HG03342 (cell line): ENCODE measurements around the gene KCNN3.
"Not testable (repeated sequence)": the region's sequence is repeated elsewhere in the genome, so short reads cannot be mapped to it uniquely, and the experiment has no call there.

Source experiments
- ATAC-seq: cut with Tn5 transposase; IDR thresholded peaks from one replicate; pipeline ENCODE4 v1.9.1; 2021; ENCODE audit warnings: mild to moderate bottlenecking, moderate library complexity; ENCODE audit not compliant: unreplicated experiment

The KCNN3 gene

DNA sequence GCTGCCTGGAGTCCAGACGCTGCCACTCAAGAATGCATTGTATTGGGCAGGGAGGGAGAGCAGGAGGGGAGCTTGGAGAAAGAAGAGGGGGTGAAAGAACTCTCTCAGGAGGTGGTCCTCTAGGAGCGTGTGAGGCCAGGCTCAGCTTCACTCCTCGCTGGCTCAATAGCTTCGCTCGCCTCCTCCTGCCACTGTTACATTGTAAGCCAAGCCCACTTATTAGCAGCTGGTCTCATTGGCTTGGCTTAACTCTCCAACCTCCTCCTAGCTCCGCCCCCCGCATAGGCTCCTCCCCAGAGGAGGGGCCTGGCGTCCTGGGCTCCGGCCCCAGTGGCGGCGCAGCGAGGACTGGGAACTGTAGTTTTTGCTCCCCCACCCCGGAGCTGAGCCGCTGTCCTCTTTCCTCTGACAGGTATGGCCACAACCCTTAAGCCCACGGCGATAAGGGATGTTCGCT lies at the start of gene KCNN3:
Gene KCNN3, minus strand, starts transcription at position 167 of the 457 bp plus-strand sequence. CDS start 317 bp downstream, outside the sequence.
- peak; percentile 88 for ATAC-seq

DNA sequence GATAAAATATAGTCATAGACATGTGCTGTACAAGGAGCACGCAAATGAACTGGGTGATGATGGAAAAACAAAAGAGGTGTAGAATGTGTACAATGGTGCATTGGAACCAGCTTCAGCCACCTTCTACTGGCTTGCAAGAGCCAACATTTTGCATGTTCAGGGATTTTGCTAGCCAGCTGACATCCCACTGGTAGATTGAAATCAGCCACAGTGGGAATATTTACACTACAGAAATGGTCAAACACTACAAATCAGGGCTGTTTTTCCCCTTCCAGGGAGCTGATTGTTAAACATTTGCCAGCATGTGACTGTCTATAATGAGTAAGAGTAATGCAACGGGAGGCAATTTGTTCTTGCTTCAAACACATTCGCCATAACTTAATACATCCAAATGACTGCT lies 43.2 kb upstream of the KCNN3 start:
- no peak for ATAC-seq

DNA sequence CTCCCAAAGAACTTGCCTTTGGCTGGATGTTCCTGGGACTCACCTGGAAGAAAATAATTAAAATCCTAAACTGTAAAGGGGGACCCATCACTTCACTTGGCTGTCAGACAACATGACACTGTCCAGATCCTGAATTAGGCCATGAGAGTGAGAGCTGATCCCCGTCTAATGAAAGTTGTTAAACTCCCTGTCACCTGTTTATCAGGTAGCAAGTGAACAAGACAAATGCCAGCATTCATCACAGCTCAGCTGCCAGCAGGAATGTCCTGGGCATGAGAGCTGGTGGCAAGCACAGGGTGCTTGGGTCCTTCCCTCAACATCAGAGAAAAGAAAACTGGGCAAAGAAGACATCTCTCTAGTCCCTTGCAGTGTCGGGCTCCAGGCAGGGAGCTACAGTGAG lies 42.7 kb upstream of the KCNN3 start:
- ATAC-seq = no peak

DNA sequence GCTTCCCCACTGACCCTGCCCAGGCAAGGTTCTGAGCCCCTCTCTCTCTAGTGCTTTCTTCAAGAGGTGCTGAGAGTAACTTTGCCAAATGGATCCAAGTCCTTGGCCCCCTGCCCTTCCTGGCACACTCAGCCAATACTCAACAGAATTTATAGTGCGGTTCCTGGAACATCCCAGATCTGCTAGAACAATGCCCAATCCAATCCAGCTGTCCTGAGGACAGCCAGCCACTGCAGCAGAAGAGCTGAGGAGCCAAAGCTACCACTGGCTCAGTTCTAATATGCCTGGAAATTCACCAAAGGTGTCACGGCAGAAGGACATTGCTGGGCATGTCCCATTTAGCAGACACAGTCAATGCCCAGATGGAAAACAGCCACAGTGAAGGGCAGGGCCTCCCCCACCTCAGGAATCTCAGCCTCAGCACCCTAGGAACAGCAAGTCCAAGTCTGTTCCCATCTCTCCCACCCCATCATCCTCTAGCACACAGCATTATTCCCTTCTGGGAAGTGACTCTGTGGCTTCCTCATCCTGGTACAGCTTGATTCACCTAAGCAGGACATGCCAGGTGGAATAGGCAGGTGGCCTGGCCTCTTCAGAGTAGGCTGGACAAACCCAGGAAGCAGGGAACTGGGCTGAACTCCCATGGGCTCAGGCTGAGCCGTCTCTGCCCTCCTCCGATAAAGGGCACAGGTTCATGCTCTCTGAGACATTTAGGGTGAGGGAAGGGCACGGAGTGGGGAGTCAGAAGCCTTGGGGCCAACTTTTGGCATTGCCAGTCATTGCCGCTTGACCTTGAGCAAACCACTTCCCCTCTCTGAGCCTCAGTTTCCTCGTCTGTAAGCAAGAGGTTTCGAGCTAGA lies 41.8 kb upstream of the KCNN3 start:
- ATAC-seq = no peak

DNA sequence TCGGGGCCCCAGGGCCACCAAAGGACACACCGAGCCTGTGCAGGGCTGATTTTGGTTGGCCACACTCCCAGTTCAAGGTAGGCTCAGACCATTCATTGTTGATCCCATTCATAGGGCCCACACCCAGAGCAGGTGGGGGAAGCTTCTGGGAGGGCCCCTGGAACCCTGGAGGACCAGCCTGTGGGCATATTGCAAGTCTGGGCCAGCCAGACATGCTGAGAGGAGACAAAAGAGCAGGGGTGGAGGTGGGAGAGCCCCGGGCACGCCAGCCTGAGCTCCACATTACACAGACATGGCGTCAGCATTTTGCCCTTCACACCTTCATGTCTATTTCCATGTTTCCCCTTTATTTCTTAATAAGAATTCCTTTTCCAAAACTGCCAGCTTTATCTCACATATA lies 40.8 kb upstream of the KCNN3 start:
- no peak for ATAC-seq

DNA sequence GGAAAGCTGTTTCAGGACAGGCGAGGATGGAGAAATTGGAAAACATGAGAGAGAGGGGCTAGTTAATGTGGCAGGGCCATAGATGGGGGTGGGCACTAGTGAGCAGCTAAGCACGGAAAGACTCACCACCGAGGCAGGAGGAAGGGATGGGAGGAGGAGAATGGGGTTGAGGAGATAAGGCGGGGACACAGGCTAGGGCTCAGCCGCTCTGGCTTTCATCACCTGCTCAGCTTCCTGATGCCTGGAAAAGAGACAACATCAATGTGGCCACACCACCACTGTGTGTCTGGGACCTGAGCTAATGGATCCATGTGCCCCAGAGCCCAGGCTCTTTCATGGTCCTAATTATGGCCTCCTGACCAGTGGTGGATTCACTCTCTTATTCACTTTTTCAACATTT lies 38.9 kb upstream of the KCNN3 start:
- no peak for ATAC-seq

DNA sequence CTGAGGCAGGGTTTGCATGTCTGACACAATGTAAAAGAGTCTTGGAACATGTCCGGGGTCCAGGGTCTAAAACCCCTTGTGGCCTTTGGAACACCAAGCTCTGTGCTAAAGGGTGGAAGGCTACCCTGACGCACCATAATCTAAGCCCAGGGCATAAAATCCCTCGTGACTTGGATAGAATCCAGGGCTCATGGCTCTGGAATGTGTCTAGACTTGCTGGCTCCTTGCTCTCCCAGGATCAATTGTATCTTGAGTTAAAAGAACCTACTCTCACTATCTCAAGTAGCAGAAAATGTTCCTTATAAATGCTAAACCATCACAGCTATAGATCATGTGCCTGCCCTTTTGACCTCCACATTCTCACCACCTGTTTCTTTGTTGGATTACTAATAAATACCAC lies 38.0 kb upstream of the KCNN3 start:
- ATAC-seq = not testable (repeated sequence)

DNA sequence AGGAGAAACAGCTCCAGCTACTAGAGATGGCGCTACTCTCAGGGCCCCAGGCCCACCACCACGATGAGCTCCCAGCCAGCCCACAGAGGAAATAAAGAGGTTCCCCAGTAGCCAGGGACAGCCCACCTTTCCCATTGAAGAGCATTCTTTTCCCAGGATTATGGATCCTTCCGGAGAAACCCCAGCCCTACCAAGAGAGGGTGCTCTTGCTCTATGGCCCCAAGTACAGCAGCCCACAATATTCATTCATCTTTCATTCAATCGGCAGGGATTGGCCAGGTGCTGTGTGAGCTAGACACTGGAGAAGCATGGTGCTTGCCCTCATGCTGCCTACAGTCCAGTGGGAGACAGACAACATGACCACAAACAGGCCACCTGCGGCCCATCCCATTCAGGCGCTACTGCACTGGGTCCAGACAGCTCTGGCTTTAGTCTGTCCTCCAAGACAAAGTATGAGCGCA lies 36.6 kb upstream of the KCNN3 start:
- no peak for ATAC-seq

DNA sequence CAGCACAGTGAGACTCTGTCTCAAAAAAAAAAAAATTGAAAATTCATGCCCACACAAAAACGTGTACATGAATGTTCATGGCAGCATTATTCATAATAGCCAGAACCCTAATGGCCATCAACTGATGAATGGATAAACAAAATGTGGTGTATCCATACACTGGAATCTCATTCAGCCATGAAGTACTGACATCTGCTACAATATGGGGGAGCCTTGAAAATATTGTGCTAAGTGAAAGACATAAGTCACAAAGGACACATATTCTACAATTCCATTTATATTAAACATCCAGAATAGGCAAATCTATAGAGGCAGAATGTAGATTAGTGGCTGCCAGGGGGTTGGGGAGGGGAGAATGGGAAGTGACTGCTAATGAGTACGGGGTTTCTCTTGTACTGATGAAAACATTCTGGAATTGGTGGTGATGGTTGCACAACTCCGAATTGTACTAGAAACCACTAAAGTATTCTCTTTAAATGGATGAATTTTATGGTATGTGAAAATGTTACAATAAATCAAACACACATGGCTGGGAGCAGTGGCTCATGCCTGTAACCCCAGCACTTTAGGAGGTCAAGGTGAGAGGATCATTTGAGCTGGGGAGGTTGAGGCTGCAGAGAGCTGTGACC lies 33.0 kb upstream of the KCNN3 start:
- ATAC-seq = no peak

DNA sequence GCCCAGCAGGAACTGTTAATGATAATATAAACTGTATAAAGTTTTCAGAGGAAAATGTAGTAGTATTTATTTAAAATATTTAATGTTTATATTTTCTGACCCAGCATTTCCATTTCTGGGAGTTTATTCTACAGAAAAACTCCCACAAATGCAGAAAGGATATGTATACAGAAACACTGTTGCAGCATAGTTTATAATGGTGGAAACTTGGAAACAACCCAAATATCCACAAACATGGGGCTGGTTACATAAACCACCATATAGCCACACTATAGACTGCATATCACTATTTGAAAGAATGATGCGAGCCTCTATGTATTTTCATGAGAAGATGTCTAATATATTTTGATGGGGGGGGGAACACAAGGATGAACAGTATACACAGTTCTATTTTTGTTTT lies 31.5 kb upstream of the KCNN3 start:
- no peak for ATAC-seq

DNA sequence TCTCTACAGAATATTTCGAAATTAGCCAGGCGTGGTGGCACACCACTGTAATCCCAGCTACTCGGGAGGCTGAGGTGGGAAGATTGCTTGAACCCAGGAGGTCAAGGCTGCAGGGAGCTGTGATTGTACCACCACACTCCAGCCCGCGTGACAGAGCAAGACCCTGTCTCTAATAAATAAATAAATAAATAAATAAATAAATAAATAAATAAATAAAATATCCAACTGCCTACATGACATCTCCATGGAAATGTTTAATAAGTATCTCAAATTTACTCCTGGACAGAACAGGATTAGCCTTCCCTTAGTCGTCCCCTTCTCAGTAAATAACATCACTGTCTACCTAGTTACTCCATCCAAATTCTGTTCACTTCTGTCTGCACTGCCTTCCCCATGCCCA lies 29.0 kb upstream of the KCNN3 start:
- no peak for ATAC-seq

DNA sequence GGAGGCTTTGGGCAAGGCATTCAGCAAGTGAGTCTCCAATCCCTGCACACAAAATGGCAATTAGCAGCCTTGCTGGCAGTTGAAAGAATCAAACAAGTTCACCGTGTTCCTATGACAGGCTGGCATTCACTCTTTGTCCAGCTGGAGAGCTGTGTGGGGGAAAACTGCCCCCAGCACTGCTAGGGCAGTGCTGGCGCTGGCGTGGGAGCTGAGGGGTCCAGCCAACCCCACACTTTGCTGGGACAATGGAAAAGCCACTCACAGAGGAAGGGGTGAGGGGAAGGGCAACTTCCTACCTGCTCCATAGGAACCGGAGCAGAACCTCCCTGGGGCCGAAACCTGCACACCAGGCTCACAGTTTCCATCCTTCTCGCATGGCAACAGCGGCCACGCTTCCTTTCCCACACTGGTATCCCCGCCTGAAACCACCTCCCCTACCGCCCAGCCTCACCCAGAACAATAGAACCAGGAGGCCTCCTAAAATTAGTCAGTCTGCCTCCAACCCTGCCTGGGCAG lies 26.7 kb upstream of the KCNN3 start:
- ATAC-seq = no peak

DNA sequence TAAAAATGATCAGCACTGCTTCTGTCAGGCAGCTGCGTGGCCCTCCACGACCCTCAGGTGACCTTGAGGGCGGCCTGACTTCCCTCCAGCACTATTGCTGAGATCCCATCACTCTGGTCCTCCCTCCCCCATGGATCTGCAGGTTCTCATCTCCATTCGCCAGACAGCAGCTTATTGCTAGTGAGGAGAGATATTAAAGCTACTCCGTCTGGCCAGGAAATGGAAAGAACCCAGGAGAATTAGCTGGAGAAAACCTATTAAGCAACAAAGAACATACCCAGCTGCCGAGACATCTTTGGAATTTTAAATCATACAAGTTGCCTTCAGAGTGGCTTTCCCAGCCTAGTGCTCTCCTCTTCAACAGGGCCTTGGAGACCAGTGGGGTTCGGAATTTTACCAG lies 25.7 kb upstream of the KCNN3 start:
- ATAC-seq = no peak

DNA sequence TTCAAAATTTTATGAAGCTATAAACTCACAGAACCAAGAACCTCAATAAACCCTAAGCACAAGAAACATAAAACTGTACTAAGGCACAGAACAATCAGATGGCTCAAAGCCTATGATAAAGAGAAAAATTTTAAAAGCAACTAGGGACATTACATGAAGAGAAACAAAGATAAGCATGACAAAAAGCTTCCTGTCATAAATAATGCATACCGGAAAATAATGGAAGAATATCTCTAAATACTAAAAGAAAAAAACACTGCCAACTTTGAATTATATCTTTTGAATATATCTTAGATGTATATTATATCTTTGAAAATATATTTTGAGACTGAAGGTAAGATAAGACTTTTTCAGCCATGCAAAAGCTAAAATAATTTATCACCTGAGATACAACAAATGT lies 21.4 kb upstream of the KCNN3 start:
- ATAC-seq = no peak

DNA sequence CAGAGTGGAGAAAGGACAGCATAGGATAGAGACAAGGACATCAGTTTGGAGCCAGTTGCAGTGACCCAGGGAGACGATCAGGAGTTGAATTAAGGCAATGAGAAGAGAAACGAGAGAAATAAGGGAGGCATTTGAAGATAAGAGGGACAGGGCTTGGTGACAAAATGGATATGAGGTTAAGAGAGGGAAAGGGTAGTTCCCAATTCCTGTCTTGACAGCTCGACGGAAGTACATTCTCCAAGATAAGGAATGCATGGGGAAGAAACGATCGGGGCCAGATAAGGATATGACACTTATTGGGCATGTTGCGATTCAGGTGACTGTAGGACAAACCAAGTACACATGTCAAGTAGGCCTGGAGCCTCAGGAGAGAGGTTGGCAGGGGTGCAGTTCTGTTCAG lies 18.7 kb upstream of the KCNN3 start:
- ATAC-seq = no peak

DNA sequence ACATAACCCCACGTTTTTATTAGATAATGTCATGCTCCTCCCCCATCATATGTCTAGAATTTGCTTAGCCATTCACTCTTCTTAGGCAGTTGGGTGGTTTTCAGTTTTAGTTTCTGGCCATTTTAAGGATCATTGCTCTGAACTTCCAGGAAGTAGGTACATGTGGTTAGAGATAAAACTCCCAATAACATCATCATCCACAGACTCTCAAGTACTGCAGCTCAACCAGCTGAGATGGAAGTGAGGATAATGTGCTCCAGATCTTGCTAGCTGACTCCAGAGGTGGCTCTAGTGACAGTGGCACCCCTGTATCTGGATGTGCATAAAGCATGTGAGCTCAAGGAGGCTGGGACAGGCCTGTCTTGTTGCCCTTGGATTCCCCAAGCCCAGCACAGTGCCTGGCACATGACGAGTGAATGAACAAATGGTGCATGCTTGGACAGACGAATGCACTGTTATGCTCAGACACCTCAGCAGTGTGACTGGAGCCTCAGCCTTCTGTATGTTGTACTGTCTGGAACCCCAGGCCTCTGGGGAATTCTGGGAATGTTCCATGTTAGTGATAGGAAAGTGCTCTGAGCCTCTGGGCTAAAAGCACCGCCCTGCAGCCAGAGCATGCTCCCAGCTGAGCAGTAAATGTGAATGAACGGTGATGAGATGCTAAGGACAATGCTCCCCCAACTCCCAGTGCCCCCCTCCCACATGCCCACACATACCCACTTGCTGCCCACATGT lies 16.4 kb upstream of the KCNN3 start:
- ATAC-seq = no peak

DNA sequence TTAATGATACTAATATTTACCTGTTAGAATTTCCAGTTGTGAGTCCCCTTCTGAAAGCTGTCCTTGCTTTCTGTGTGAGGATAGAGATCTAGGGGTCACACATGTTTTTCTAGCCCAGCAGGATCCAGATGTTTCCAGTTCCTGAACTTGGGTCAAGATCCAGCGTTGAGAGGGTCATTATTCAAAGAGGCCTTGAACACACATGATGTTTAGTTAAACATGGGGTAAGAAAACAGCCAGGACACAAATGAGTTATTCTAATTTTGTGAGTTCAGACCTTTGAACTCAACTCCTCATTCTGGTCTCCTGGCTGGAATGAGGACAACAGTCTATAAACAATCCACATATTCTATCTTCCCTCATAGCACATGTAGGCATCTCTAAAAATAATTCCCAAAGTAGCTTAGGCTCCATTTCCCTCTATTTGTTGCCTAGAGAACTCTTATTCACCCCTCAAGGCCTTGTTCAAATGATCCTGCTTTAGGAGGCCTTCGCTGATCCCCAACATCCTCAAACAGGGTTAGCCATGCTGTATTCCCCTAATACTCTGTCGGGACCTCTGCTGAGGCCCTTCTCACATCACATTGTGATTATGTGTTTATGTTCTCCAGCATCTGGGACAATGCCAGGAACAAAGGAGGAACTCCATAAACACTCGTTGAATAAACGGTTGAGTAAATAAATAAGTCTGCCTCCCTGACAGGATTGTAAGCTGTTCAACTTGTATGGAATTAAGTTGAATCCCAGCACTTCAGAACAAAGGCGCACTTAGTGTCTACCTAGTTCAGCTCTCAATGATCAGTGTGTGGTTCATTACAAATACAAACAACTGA lies 15.0 kb upstream of the KCNN3 start:
- no peak for ATAC-seq

DNA sequence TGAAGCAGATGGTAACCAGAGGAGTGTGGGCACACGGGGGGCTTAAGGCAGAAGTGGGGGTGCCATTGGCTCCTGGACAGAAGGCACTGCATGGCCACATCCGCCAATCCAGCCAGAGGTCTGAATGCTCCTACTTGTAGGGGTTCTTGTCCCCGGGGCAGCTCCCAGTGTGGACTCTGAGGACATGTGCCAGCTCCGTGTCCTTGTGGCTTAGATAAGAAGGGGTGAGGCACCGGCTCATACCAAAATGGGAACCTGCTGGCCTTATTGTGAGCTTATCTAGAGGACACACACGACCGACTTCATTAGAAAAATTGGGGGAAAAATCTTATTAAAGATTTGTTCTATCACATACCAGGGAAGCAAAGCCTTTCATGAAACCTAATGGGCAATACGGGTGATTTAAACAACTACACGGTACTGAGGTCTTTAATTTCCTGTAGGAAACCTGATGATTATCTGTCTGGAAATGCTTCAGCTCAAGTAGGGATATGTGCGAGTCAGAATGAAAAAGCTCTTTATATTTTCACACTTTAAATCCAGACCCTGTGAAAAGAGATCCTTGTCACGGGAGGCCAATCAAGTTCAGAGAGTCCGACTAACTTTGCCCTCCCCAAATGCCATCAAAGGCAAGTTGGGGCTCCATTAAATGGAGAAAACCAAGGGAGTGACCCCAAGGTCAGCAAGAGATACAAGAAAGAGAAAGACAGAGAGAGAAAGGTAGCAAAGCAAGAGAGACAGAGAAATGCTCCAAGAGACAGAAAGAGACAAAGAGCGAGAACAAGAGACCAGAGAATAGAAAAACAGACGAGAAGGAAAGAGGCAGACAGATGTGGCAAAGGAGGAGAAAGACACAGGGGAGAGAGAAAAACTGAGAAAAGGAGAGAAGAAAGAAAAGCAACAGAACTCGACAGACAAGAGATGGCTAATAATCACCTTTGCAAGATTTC lies 14.1 kb upstream of the KCNN3 start:
- no peak for ATAC-seq

DNA sequence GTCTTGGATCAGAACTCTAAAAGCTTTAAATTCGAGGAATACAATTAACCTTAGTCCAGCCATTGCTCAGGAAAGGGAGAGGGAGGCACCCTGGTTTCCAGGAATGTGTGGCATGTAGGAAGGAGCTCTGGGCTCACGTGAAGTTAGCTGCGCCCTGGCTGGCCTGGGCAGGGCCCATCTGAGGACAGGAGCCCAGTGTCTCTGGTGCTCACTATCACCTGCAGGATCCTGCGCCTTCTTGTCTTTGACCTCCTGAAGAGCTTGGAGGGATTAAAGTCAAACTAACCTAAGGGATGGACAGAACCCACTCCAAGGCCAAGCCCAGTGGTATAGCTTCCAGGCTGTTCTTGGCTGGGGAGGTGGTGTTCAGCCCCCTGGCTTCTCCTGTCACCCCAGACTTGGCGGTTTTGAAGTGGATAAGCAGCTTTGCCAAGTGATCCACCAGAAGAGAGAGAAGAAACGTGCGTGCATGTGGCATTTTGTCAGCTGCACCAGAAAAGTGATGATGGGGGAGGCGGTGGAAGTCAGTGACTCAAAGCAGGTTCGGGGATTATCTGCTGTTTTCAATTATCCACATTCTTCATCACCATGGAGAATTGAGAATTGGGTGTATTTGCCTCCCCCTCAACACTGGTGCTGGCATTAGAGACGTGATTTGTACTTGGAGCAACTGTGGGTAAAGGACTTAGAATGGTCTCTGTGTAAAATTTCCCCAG lies 11.9 kb upstream of the KCNN3 start:
- no peak for ATAC-seq
